Peyer's patch (tissue), 4 donors: ENCODE measurements around the gene STH.

Experiments used
- POLR2A ChIP-seq, 2 donors: fragments of 450-650 bp; IDR thresholded peaks; one replicate each; pipeline ENCODE4 v1.5.1; 2017; ENCODE audit warnings: antibody characterized with exemption in 2 of 2, mild to moderate bottlenecking in 2 of 2, moderate library complexity in 2 of 2
- TF ChIP-seq, protein P1 (sequence below), 6 experiments: fragments of 450-650 bp in 4 of 6; fragments of 200-600 bp in 2 of 6; sonication (generic) in 1 of 6; IDR thresholded peaks; one replicate each; pipeline ENCODE4 v1.5.1; 2017 to 2019; ENCODE audit warnings: antibody characterized with exemption in 6 of 6, mild to moderate bottlenecking in 3 of 6, moderate library complexity in 1 of 6

- TF ChIP-seq, protein P1, sequence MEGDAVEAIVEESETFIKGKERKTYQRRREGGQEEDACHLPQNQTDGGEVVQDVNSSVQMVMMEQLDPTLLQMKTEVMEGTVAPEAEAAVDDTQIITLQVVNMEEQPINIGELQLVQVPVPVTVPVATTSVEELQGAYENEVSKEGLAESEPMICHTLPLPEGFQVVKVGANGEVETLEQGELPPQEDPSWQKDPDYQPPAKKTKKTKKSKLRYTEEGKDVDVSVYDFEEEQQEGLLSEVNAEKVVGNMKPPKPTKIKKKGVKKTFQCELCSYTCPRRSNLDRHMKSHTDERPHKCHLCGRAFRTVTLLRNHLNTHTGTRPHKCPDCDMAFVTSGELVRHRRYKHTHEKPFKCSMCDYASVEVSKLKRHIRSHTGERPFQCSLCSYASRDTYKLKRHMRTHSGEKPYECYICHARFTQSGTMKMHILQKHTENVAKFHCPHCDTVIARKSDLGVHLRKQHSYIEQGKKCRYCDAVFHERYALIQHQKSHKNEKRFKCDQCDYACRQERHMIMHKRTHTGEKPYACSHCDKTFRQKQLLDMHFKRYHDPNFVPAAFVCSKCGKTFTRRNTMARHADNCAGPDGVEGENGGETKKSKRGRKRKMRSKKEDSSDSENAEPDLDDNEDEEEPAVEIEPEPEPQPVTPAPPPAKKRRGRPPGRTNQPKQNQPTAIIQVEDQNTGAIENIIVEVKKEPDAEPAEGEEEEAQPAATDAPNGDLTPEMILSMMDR (IDR thresholded peaks at IDR 0.05): no peak
- TF ChIP-seq POLR2A (IDR thresholded peaks at IDR 0.05): no peak
Measured at GRCh38 chr17:46031440-46031839, 32.4 kb downstream of the STH start.
